ENCODE measurements around the gene CFAP410. TPM values are rescaled to one million over a fixed set of nuclear protein-coding genes. Genes with fewer than 3 reads are reported as not detected.

CFAP410 gene
- total RNA-seq, 2 experiments from 2014 or later: 15.1 to 20.6 TPM

DNA sequence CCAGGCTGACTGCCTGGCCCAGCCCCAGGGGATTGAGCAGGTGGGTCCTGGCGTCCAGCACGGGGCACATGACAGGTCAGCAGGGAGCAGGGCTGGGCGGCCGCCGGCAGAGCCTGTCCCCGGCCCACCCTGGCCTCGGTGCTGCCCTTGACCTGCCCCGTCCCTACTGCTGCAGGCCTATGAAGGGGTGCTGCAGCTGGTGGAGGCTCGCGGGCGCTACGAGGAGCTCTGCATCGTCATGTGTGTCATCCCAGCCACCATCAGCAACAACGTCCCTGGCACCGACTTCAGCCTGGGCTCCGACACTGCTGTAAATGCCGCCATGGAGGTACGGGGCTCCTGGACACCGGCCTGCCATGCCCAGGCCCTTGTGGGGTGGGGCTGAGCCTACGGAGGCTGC lies 15.6 kb downstream of the CFAP410 start:
- no peak for TF ChIP-seq CTCF (conservative IDR thresholded peaks at IDR 0.05; ENCODE audit: low read length)
- no peak for TF ChIP-seq EZH2phosphoT487 (IDR thresholded peaks at IDR 0.05; ENCODE audit: borderline replicate concordance, low read depth, low read length)
- intact Hi-C loops (cut with micrococcal nuclease; ENCODE audit: unreplicated experiment): no loop called here
- CTCF ChIA-PET (ENCODE audit: unreplicated experiment): no interaction called here
- no peak overlapping the region for H2AFZ ChIP-seq (ENCODE audit: low read length)
- no peak for DNase-seq (ENCODE audit: low spot score)
- H3K79me2 ChIP-seq (ENCODE audit: insufficient read depth, low read depth, low read length): no peaks in the 10 kb centered on the region
- H3K4me3 ChIP-seq (ENCODE audit: low read depth, low read length, poor library complexity, severe bottlenecking): no peak overlapping the region
- BruUV-seq (replicated peaks): no TSS peak
- H3K4me1 ChIP-seq (ENCODE audit: insufficient read depth, low read length, poor library complexity, severe bottlenecking): no peaks in the 10 kb centered on the region
- no peak overlapping the region for H3K27ac ChIP-seq (ENCODE audit: low read depth, low read length, poor library complexity, severe bottlenecking)
- no peaks in the 10 kb centered on the region for H4K20me1 ChIP-seq (ENCODE audit: insufficient read depth, low read length)
- no peaks in the 10 kb centered on the region for H3K9me3 ChIP-seq (ENCODE audit: low read length)
- H3K4me2 ChIP-seq (ENCODE audit: low read length): no peak overlapping the region
- POLR2A ChIA-PET: no interaction called here
- H3K9me2 ChIP-seq (ENCODE audit: insufficient read depth, low read length): no peaks in the 10 kb centered on the region
- H3K36me3 ChIP-seq (ENCODE audit: insufficient read depth, low read length): peaks cover 47% of the 10 kb centered on the region; the same call in 1 of the 2 replicates

GRCh38 chr21:44322621-44323325 lies 16.4 kb downstream of the CFAP410 start:
- Histone ChIP-seq H2AFZ (ENCODE audit: low read length) (no peak overlapping the region), H3K27ac (ENCODE audit: low read depth, low read length, poor library complexity, severe bottlenecking) (no peak overlapping the region), H3K79me2 (ENCODE audit: insufficient read depth, low read depth, low read length) (no peaks in the 10 kb centered on the region), H3K9me2 (ENCODE audit: insufficient read depth, low read length) (no peaks in the 10 kb centered on the region), H3K4me3 (ENCODE audit: low read depth, low read length, poor library complexity, severe bottlenecking) (no peak overlapping the region), H3K9me3 (ENCODE audit: low read length) (no peaks in the 10 kb centered on the region), H3K4me2 (ENCODE audit: low read length) (no peak overlapping the region), H3K36me3 (ENCODE audit: insufficient read depth, low read length) (peaks cover 47% of the 10 kb centered on the region; the same call in 1 of the 2 replicates), H3K4me1 (ENCODE audit: insufficient read depth, low read length, poor library complexity, severe bottlenecking) (no peaks in the 10 kb centered on the region), H4K20me1 (ENCODE audit: insufficient read depth, low read length) (no peaks in the 10 kb centered on the region)
- intact Hi-C loops (cut with micrococcal nuclease; ENCODE audit: unreplicated experiment): no loop called here
- TF ChIP-seq CTCF (conservative IDR thresholded peaks at IDR 0.05; ENCODE audit: low read length) (no peak), EZH2phosphoT487 (IDR thresholded peaks at IDR 0.05; ENCODE audit: borderline replicate concordance, low read depth, low read length) (no peak)
- no peak for DNase-seq (ENCODE audit: low spot score)
- CTCF ChIA-PET (ENCODE audit: unreplicated experiment): no interaction called here
- POLR2A ChIA-PET: interaction anchor here (0.6 kb wide), 1 partner anchor 55 kb away, joined by 4 read pairs; no protein-coding TSS in a partner anchor
- no TSS peak for BruUV-seq (replicated peaks)

DNA sequence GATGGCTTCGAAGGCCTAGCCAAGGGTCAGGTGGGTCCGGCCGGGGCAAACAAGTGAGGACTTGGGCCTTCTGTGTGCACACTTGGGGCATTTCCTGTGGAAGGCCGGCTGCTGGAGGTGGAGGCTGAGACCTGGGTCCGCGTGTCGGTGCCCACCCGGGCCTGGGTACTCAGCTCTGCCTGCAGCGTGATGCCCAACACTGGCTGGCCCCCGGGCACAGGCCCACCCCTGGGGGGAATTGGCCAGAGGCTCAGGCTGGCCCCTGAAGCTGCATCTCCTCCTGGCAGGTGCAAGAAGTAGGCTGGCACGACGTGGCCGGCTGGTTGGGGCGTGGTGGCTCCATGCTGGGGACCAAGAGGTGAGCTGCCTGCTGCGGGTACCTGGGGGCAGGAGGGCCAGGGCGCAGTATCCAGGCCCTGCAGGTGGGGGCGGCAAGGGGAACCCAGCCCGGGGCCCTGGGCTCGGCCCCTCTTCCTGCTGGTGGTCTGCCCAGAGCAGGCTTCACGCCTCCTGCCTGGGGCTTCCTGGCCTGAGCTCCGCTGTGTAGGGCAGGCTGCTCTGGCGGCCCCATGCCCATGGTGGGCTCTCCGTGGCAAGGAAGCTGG lies 17.2 kb downstream of the CFAP410 start:
- no peaks in the 10 kb centered on the region for H3K9me3 ChIP-seq (ENCODE audit: low read length)
- no peak for DNase-seq (ENCODE audit: low spot score)
- no peaks in the 10 kb centered on the region for H3K9me2 ChIP-seq (ENCODE audit: insufficient read depth, low read length)
- BruUV-seq (replicated peaks): no TSS peak
- H3K4me1 ChIP-seq (ENCODE audit: insufficient read depth, low read length, poor library complexity, severe bottlenecking): no peaks in the 10 kb centered on the region
- no peak overlapping the region for H2AFZ ChIP-seq (ENCODE audit: low read length)
- H3K79me2 ChIP-seq (ENCODE audit: insufficient read depth, low read depth, low read length): no peaks in the 10 kb centered on the region
- no peak overlapping the region for H3K4me3 ChIP-seq (ENCODE audit: low read depth, low read length, poor library complexity, severe bottlenecking)
- H3K4me2 ChIP-seq (ENCODE audit: low read length): no peak overlapping the region
- TF ChIP-seq EZH2phosphoT487 (IDR thresholded peaks at IDR 0.05; ENCODE audit: borderline replicate concordance, low read depth, low read length) (no peak), CTCF (conservative IDR thresholded peaks at IDR 0.05; ENCODE audit: low read length) (no peak)
- ChIA-PET CTCF (ENCODE audit: unreplicated experiment) (no interaction called here), POLR2A (no interaction called here)
- intact Hi-C loops (cut with micrococcal nuclease; ENCODE audit: unreplicated experiment): no loop called here
- H3K36me3 ChIP-seq (ENCODE audit: insufficient read depth, low read length): peaks cover 49% of the 10 kb centered on the region; the same call in 1 of the 2 replicates
- no peaks in the 10 kb centered on the region for H4K20me1 ChIP-seq (ENCODE audit: insufficient read depth, low read length)
- no peak overlapping the region for H3K27ac ChIP-seq (ENCODE audit: low read depth, low read length, poor library complexity, severe bottlenecking)

Data from OCI-LY7 (cell line).